HCT116 (cell line): ENCODE data around the gene RAB3B. TPM values are rescaled to one million over a fixed set of nuclear protein-coding genes. Genes with fewer than 3 reads are reported as not detected.

Source experiments
- ATAC-seq: fragments of 200-7000 bp; cut with Tn5 transposase; 2 replicates; pipeline ENCODE4 v1.9.1; 2020; ENCODE audit warnings: mild to moderate bottlenecking, moderate library complexity
- BruUV-seq: library from RNA; stranded (reverse); fragments of 400-500 nt; replicated peaks from 2 replicates; lab custom pipeline; 2021; lab: Mats Ljungman, UMichigan
- CTCF ChIA-PET: fragments of 300-600 bp; sonication (Branson Sonifier 250); formaldehyde crosslinking; loops from one replicate; lab custom pipeline; 2021; ENCODE audit warnings: antibody characterized with exemption; lab: Charles Lee
- POLR2A ChIA-PET: fragments of 300-600, 350-600 bp; sonication (Branson Sonifier 250); formaldehyde crosslinking; loops from one replicate; lab custom pipeline; 2021; ENCODE audit warnings: antibody characterized with exemption; lab: Charles Lee
- RAD21 ChIA-PET, 2 experiments: fragments of 300-600 bp; sonication (Branson Sonifier 250); formaldehyde crosslinking; loops; one replicate each; lab custom pipeline; 2023; ENCODE audit warnings: low total read pairs in 2 of 2; ENCODE audit not compliant: uncharacterized antibody in 2 of 2, unreplicated experiment in 2 of 2, low non-redundant PET in 1 of 2; lab: Charles Lee
- DNase-seq: peaks from one replicate; pipeline ENCODE4 v3.0.0-alpha.2; 2010; ENCODE audit warnings: low read depth, low spot score
- H2AFZ ChIP-seq: fragments of 200-600 bp; shearing (Covaris generic), sonication (generic); 2 replicates; pipeline ENCODE4 v1.6.1; 2017; ENCODE audit warnings: low read depth, mixed run types, mixed read lengths, antibody characterized with exemption, low read length; ENCODE audit not compliant: poor library complexity, severe bottlenecking
- H3K27ac ChIP-seq: 2 replicates; pipeline ENCODE4 v1.5.1; 2012; ENCODE audit warnings: low read depth, low read length
- H3K27me3 ChIP-seq: fragments of 200-600 bp; sonication (generic); 2 replicates; pipeline ENCODE4 v1.6.1; 2016; ENCODE audit warnings: mixed run types, low read length, mixed read lengths; ENCODE audit not compliant: insufficient read depth
- H3K36me3 ChIP-seq, 2 experiments: fragments of 200-500 bp in 1 of 2; fragments of 200-600 bp in 1 of 2; sonication (Bioruptor generic) in 1 of 2; sonication (generic) in 1 of 2; 2 replicates each; pipeline versions ENCODE4 v1.5.1 to v1.6.1; 2014 to 2016; ENCODE audit warnings: low read length in 2 of 2, inconsistent platforms in 1 of 2, mixed read lengths in 1 of 2, mixed run types in 1 of 2; ENCODE audit not compliant: insufficient read depth in 2 of 2, control insufficient read depth in 1 of 2
- H3K4me1 ChIP-seq, 2 experiments: fragments of 200-600 bp in 1 of 2; sonication (generic) in 1 of 2; 2 replicates each; pipeline versions ENCODE4 v1.5.1 to v1.6.1; 2012 to 2017; ENCODE audit warnings: low read length in 2 of 2, inconsistent platforms in 1 of 2, mild to moderate bottlenecking in 1 of 2, mixed read lengths in 1 of 2, mixed run types in 1 of 2, moderate library complexity in 1 of 2; ENCODE audit not compliant: insufficient read depth in 2 of 2, control insufficient read depth in 1 of 2
- H3K4me2 ChIP-seq: fragments of 200-600 bp; sonication (generic); 2 replicates; pipeline ENCODE4 v1.6.1; 2017; ENCODE audit warnings: mixed run types, low read length, mixed read lengths
- H3K4me3 ChIP-seq, 2 experiments: fragments of 200-600 bp in 1 of 2; sonication (generic) in 1 of 2; replicated peaks in 1 of 2; 2 replicates each; pipeline ENCODE4 v1.5.1; 2011 to 2016; ENCODE audit warnings: low read length in 2 of 2, control low read depth in 1 of 2, low read depth in 1 of 2, mild to moderate bottlenecking in 1 of 2, mixed read lengths in 1 of 2, mixed run types in 1 of 2
- H3K79me2 ChIP-seq: fragments of 200-600 bp; sonication (generic); 2 replicates; pipeline ENCODE4 v1.6.1; 2017; ENCODE audit warnings: mild to moderate bottlenecking, mixed run types, low read length, moderate library complexity, mixed read lengths; ENCODE audit not compliant: insufficient read depth
- H3K9ac ChIP-seq: fragments of 200-600 bp; sonication (generic); 2 replicates; pipeline ENCODE4 v1.6.1; 2016; ENCODE audit warnings: low read length, mixed read lengths
- H3K9me2 ChIP-seq: fragments of 200-600 bp; sonication (generic), shearing (Covaris generic); 2 replicates; pipeline ENCODE4 v1.6.1; 2017; ENCODE audit warnings: mixed run types, mild to moderate bottlenecking, moderate library complexity; ENCODE audit not compliant: insufficient read depth
- H3K9me3 ChIP-seq, 2 experiments: fragments of 200-500 bp in 1 of 2; fragments of 200-600 bp in 1 of 2; sonication (Bioruptor generic) in 1 of 2; sonication (generic) in 1 of 2; 2 replicates each; pipeline ENCODE4 v1.6.1; 2014 to 2017; ENCODE audit warnings: low read length in 2 of 2, mixed read lengths in 2 of 2, inconsistent platforms in 1 of 2, low read depth in 1 of 2, mild to moderate bottlenecking in 1 of 2, mixed run types in 1 of 2, moderate library complexity in 1 of 2; ENCODE audit not compliant: control insufficient read depth in 1 of 2, insufficient read depth in 1 of 2
- H4K20me1 ChIP-seq: fragments of 200-600 bp; sonication (generic), shearing (Covaris generic); 2 replicates; pipeline ENCODE4 v1.6.1; 2017; ENCODE audit warnings: mixed run types, mild to moderate bottlenecking, moderate library complexity; ENCODE audit not compliant: insufficient read depth
- CBX3 ChIP-seq: IDR thresholded peaks from 2 replicates; pipeline ENCODE4 v1.6.1; 2012; ENCODE audit warnings: low read depth
- CEBPB ChIP-seq: IDR thresholded peaks from 2 replicates; pipeline ENCODE4 v1.6.1; 2012; ENCODE audit warnings: low read depth
- EGR1 ChIP-seq: IDR thresholded peaks from 2 replicates; pipeline ENCODE4 v1.6.1; 2012; ENCODE audit warnings: low read depth
- EZH2 ChIP-seq: fragments of 200-600 bp; sonication (generic); IDR thresholded peaks from 2 replicates; pipeline ENCODE4 v1.6.1; 2017; ENCODE audit warnings: antibody characterized with exemption, mixed run types
- EZH2phosphoT487 ChIP-seq: fragments of 200-600 bp; IDR thresholded peaks from 2 replicates; pipeline ENCODE4 v1.6.1; 2018; ENCODE audit warnings: antibody characterized with exemption, borderline replicate concordance
- FOSL1 ChIP-seq: IDR thresholded peaks from 2 replicates; pipeline ENCODE4 v1.6.1; 2012; ENCODE audit warnings: low read depth
- JUND ChIP-seq: IDR thresholded peaks from 2 replicates; pipeline ENCODE4 v1.6.1; 2012
- POLR2A ChIP-seq: IDR thresholded peaks from 2 replicates; pipeline ENCODE4 v1.7.0; 2011; ENCODE audit warnings: borderline replicate concordance; ENCODE audit not compliant: insufficient read depth, insufficient read length; ENCODE audit errors: extremely low read depth
- POLR2AphosphoS5 ChIP-seq: IDR thresholded peaks from 2 replicates; pipeline ENCODE4 v1.6.1; 2011; ENCODE audit warnings: mild to moderate bottlenecking, low read depth, low read length, moderate library complexity
- RAD21 ChIP-seq: IDR thresholded peaks from 2 replicates; pipeline ENCODE4 v1.6.1; 2012; ENCODE audit warnings: low read depth, mild to moderate bottlenecking
- SIN3A ChIP-seq: IDR thresholded peaks from 2 replicates; pipeline ENCODE4 v1.6.1; 2012; ENCODE audit warnings: low read depth
- SP1 ChIP-seq: IDR thresholded peaks from 2 replicates; pipeline ENCODE4 v1.6.1; 2012; ENCODE audit warnings: low read depth
- SRF ChIP-seq: IDR thresholded peaks from 2 replicates; pipeline ENCODE4 v1.6.1; 2012; ENCODE audit warnings: low read depth
- TCF7L2 ChIP-seq: IDR thresholded peaks from 2 replicates; pipeline ENCODE4 v1.7.0; 2011; ENCODE audit warnings: borderline replicate concordance, inconsistent platforms; ENCODE audit not compliant: insufficient read depth, insufficient read length; ENCODE audit errors: extremely low read depth
- YY1 ChIP-seq: IDR thresholded peaks from 2 replicates; pipeline ENCODE4 v1.6.1; 2011; ENCODE audit warnings: low read length, low read depth, moderate library complexity, mild to moderate bottlenecking; ENCODE audit not compliant: insufficient replicate concordance; ENCODE audit errors: extremely low read depth
- ZNF274 ChIP-seq: fragments of 200-500 bp; sonication (Bioruptor generic); IDR thresholded peaks from 2 replicates; pipeline ENCODE4 v1.6.1; 2014; ENCODE audit warnings: mild to moderate bottlenecking, low read depth, low read length, inconsistent platforms
- intact Hi-C: fragments of 100-400 bp; cut with micrococcal nuclease; formaldehyde crosslinking; loops from 2 replicates; pipeline ENCODE4 v1.10.0; 2022
- total RNA-seq: library from RNA; stranded (reverse); gene quantifications from one replicate; pipeline ENCODE4 v1.2.1, GENCODE V29; 2021; ENCODE audit not compliant: unreplicated experiment
- TF ChIP-seq, protein P1 (sequence below): IDR thresholded peaks from 2 replicates; pipeline ENCODE4 v1.6.1; 2012
- TF ChIP-seq, protein P2 (sequence below): IDR thresholded peaks from 2 replicates; pipeline ENCODE4 v1.6.1; 2011; ENCODE audit warnings: mild to moderate bottlenecking, low read length, moderate library complexity; ENCODE audit not compliant: insufficient replicate concordance; ENCODE audit errors: extremely low read depth

Gene RAB3B
- total RNA-seq, 1 experiment from 2014 or later, result 15.1 TPM

DNA sequence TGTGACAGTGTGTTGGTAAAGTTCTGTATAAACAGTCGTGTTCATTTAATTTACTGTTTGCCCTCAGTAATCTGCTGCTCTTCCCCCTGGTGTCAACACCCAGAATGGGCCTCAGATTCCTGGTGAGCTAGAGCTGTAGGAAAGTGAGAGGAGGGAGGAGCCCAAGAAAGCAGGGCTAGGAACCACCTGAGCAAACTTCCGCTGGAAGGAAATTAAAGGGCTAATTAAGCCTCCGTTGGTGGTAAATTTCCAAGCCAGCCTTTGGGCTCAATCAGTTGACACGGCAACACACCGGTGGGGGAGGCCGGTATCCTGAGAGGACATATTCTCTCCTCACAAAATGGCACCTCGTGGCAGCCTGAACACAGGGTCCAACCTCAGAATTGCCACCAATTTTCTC lies 32.9 kb downstream of the RAB3B start:
- BruUV-seq, result no TSS peak
- ChIA-PET POLR2A (no interaction called here), RAD21 (no interaction called here), CTCF (no interaction called here)
- Histone ChIP-seq H3K36me3 (no peaks in the 10 kb centered on the region; a peak in 2 of 4 replicates), H3K4me3 (no peak overlapping the region), H4K20me1 (no peaks in the 10 kb centered on the region), H3K9me2 (no peaks in the 10 kb centered on the region), H2AFZ (no peak overlapping the region), H3K27ac (no peak overlapping the region), H3K27me3 (no peaks in the 10 kb centered on the region), H3K9ac (no peak overlapping the region), H3K4me1 (peaks cover 12 to 34% of the 10 kb centered on the region in 2 experiments), H3K79me2 (no peaks in the 10 kb centered on the region), H3K4me2 (no peak overlapping the region), H3K9me3 (no peaks in the 10 kb centered on the region)
- intact Hi-C loops, result no loop called here
- ATAC-seq (no peak), DNase-seq (no peak)
- TF ChIP-seq YY1 (no peak), RAD21 (no peak), FOSL1 (no peak), CEBPB (no peak), JUND (no peak), SP1 (no peak)

DNA sequence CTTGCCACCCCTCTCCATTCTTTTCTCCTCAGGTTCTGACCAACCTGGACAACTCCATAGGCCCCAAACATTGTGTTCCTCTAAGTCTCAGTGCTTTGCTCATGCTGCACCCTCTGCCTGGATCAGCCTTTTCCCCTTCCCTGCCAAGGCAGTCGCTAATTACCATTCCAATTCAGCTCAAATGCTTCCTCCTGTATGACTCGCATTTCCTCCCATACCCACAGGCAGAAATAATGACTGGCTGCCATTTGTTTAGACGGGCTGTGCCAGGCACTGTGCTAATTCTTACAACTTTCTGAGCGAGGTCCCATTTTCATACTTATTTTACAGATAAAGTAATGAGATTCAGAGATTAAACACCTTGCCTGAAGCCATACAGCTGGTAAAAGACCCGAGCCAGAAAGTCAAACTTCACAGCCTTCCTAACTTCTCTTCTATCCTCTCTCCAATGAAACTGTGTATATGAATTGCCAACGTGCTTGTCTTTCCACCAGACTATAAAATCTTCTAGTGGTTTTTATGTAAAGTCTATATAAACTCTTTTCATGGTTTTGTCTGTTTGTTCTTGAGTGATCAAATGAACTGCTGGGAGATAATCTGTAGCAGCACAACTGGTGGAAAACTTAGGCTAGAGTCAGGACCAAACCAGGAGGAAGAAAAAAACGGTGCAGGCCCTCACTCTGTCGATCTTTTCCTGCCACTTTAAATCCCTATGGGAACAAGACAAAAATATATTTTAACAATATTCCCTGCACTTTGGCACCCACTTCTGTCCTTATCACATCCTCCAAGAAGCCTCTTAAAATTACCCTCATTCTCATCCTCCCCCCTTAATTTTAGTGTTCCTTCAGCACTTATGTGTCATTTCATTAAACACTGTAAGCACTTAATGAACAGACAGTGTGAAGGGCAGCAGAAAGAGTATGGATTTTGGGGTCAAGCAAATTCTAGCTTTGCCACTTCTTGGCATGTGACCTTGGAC lies 33.7 kb downstream of the RAB3B start:
- intact Hi-C loops, result no loop called here
- no peaks in the 10 kb centered on the region for H3K79me2 ChIP-seq
- no peaks in the 10 kb centered on the region for H3K9me2 ChIP-seq
- ChIA-PET POLR2A (interaction anchor here (0.9 kb wide), 1 partner anchor 12 kb away, joined by 3 read pairs; no protein-coding TSS in a partner anchor), CTCF (interaction anchor here (1.0 to 1.1 kb wide), 2 partner anchors 35 to 59 kb away, joined by 3 read pairs; no protein-coding TSS in a partner anchor), RAD21 (no interaction called here)
- no peak overlapping the region for H3K4me3 ChIP-seq
- no peaks in the 10 kb centered on the region; a peak in 2 of 4 replicates for H3K36me3 ChIP-seq
- no TSS peak for BruUV-seq
- H2AFZ ChIP-seq, result no peak overlapping the region
- ATAC-seq (peak; percentile 63), DNase-seq (peak; percentile 15)
- H3K27me3 ChIP-seq, result no peaks in the 10 kb centered on the region
- no peak overlapping the region for H3K27ac ChIP-seq
- no peak for TF ChIP-seq POLR2AphosphoS5
- peak; percentile 32 for TF ChIP-seq YY1
- TF ChIP-seq, protein P1, sequence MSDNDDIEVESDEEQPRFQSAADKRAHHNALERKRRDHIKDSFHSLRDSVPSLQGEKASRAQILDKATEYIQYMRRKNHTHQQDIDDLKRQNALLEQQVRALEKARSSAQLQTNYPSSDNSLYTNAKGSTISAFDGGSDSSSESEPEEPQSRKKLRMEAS, result no peak
- TF ChIP-seq SP1, result no peak
- TF ChIP-seq JUND, result peak; percentile 34; the same call in 1 of the 2 replicates
- no peak for TF ChIP-seq TCF7L2
- no peak for TF ChIP-seq EZH2
- no peak for TF ChIP-seq EGR1
- TF ChIP-seq, protein P2, sequence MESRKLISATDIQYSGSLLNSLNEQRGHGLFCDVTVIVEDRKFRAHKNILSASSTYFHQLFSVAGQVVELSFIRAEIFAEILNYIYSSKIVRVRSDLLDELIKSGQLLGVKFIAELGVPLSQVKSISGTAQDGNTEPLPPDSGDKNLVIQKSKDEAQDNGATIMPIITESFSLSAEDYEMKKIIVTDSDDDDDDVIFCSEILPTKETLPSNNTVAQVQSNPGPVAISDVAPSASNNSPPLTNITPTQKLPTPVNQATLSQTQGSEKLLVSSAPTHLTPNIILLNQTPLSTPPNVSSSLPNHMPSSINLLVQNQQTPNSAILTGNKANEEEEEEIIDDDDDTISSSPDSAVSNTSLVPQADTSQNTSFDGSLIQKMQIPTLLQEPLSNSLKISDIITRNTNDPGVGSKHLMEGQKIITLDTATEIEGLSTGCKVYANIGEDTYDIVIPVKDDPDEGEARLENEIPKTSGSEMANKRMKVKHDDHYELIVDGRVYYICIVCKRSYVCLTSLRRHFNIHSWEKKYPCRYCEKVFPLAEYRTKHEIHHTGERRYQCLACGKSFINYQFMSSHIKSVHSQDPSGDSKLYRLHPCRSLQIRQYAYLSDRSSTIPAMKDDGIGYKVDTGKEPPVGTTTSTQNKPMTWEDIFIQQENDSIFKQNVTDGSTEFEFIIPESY, result no peak
- TF ChIP-seq POLR2A, result no peak
- TF ChIP-seq FOSL1, result peak; percentile 43; the same call in 1 of the 2 replicates
- TF ChIP-seq ZNF274, result no peak
- no peak for TF ChIP-seq EZH2phosphoT487
- no peak for TF ChIP-seq SIN3A
- peak; percentile 59; the same call in 1 of the 2 replicates for TF ChIP-seq CBX3
- TF ChIP-seq SRF, result no peak
- H3K4me2 ChIP-seq, result peak overlapping the region; percentile 40
- H4K20me1 ChIP-seq, result no peaks in the 10 kb centered on the region
- no peaks in the 10 kb centered on the region for H3K9me3 ChIP-seq
- H3K9ac ChIP-seq, result no peak overlapping the region
- H3K4me1 ChIP-seq, result peaks cover 12 to 34% of the 10 kb centered on the region in 2 experiments
